Thymus (tissue), 14 donors: ENCODE data around the gene DYDC2. TPM values are rescaled to one million over a fixed set of nuclear protein-coding genes. Genes with fewer than 3 reads are reported as not detected.

Experiments
- DNase-seq, 9 donors: peaks; one replicate each; pipeline ENCODE4 v3.0.0-alpha.2; 2013; ENCODE audit warnings: low spot score in 9 of 9, low read depth in 6 of 9, missing footprints in 1 of 9
- H3K27ac ChIP-seq, 2 donors: one replicate each; pipeline ENCODE4 v1.5.1; 2013; ENCODE audit warnings: control low read depth in 1 of 2, low read depth in 1 of 2, low read length in 1 of 2, mild to moderate bottlenecking in 1 of 2, moderate library complexity in 1 of 2
- H3K27me3 ChIP-seq, 2 donors: one replicate each; pipeline ENCODE4 v1.5.1; 2013; ENCODE audit warnings: low read length in 1 of 2; ENCODE audit not compliant: control insufficient read depth in 2 of 2, insufficient read depth in 1 of 2
- H3K36me3 ChIP-seq, 2 donors: one replicate each; pipeline ENCODE4 v1.5.1; 2013; ENCODE audit warnings: low read length in 1 of 2, mild to moderate bottlenecking in 1 of 2, moderate library complexity in 1 of 2; ENCODE audit not compliant: control insufficient read depth in 2 of 2, insufficient read depth in 2 of 2
- H3K4me1 ChIP-seq, 2 donors: one replicate each; pipeline ENCODE4 v1.5.1; 2013; ENCODE audit warnings: low read length in 2 of 2; ENCODE audit not compliant: control insufficient read depth in 2 of 2, insufficient read depth in 2 of 2
- H3K4me3 ChIP-seq, 2 donors: one replicate each; pipeline ENCODE4 v1.5.1; 2013; ENCODE audit warnings: low read length in 2 of 2, control low read depth in 1 of 2, mild to moderate bottlenecking in 1 of 2
- H3K9me3 ChIP-seq, 2 donors: one replicate each; pipeline ENCODE4 v1.5.1; 2013; ENCODE audit warnings: low read length in 1 of 2, mild to moderate bottlenecking in 1 of 2; ENCODE audit not compliant: control insufficient read depth in 2 of 2, insufficient read depth in 1 of 2
- WGBS: extraction: QIAGEN DNeasy Blood & Tissue Kit; methylation state at CpG from one replicate; pipeline ENCODE4 v1.1.7; 2013; 5-methylcytosine and 5-hydroxymethylcytosine counted together
- long read RNA-seq, 10 donors: transcript quantifications; one replicate each; lab custom pipeline, GENCODE V29; 2026
- polyA plus RNA-seq: library from polyadenylated mRNA; stranded (reverse); fragments of 200-250 nt; gene quantifications from one replicate; pipeline ENCODE4 v1.2.3, GENCODE V29; 2013
- total RNA-seq: library from RNA; stranded (reverse); fragments of 120-200 nt; gene quantifications from one replicate; pipeline ENCODE4 v1.2.4, GENCODE V29; 2013
- donor health status: healthy.

Gene DYDC2
- total RNA-seq (0.05 TPM), polyA plus RNA-seq (0.52 TPM)
- long read RNA-seq, donor 1, result 0 reads
- long read RNA-seq, donor 2, result 0 reads
- long read RNA-seq, donor 3, result 0 reads
- long read RNA-seq, donor 4, result 0 reads
- long read RNA-seq, donor 5, result 0 reads
- long read RNA-seq, donor 6, result 0 reads
- long read RNA-seq, donor 7, result 0 reads
- long read RNA-seq, donor 8, result 0 reads
- long read RNA-seq, donor 9, result 0 reads
- long read RNA-seq, donor 10, result 0 reads

- Histone ChIP-seq H3K27me3 (peaks cover 0 to 15% of the 10 kb centered on the region in 2 donors), H3K4me1 (peaks cover 14 to 19% of the 10 kb centered on the region in 2 donors), H3K27ac (no peak within 1 kb of the TSS), H3K4me3 (peak within 1 kb of the TSS; percentile 40 to 52), H3K36me3 (no peaks in the 10 kb centered on the region), H3K9me3 (peaks cover 0 to 4% of the 10 kb centered on the region in 2 donors)
- WGBS, result 4% methylated on average over 43 of the region's 43 CpGs
- peak; percentile 39 to 93 (median 79) for DNase-seq
These were observed at the start of gene DYDC2, which contains the start of gene DYDC1 for GRCh38 chr10:80356563-80356988. TSS of gene DYDC2 (plus strand) at chr10:80356781. CDS start at chr10:80362444, 5,663 bp downstream. TSS of gene DYDC1 (minus strand) at chr10:80356755. CDS start at chr10:80352601, 4,154 bp downstream.

- no peaks in the 10 kb centered on the region for H3K36me3 ChIP-seq
- no peak overlapping the region for H3K4me3 ChIP-seq
- 79% methylated on average over 5 of the region's 5 CpGs for WGBS
- no peak for DNase-seq
- no peaks in the 10 kb centered on the region for H3K4me1 ChIP-seq
- H3K27ac ChIP-seq, result no peak overlapping the region
- H3K27me3 ChIP-seq, result no peaks in the 10 kb centered on the region
- peaks cover 0 to 9% of the 10 kb centered on the region in 2 donors for H3K9me3 ChIP-seq
These were observed 43.1 kb upstream of the DYDC2 start for GRCh38 chr10:80313523-80313922.

DNA sequence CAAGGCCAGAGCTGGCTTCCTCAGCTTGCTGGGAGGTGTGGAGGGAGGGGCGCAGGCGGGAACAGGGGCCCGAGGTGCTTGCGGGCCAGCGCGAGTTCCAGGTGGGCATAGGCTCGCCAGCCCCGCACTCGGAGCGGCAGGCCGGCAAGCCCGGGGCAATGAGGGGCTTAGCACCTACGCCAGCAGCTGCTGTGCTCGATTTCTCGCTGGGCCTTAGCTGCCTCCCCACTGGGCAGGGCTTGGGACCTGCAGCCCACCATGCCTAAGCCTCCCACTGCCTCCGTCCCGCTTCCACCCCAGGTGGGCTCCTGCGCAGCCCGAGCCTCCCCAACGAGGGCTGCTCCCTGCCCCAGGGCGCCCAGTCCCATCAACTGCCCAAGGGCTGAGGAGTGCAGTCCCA, 41.2 kb upstream of the DYDC2 start:
- Histone ChIP-seq H3K9me3 (peaks cover 0 to 9% of the 10 kb centered on the region in 2 donors), H3K4me1 (no peaks in the 10 kb centered on the region), H3K27me3 (no peaks in the 10 kb centered on the region), H3K36me3 (no peaks in the 10 kb centered on the region), H3K27ac (no peak overlapping the region), H3K4me3 (no peak overlapping the region)
- DNase-seq, result no peak
- WGBS, result 96% methylated on average over 21 of the region's 21 CpGs

GRCh38 chr10:80318742-80319141, 37.8 kb upstream of the DYDC2 start:
- peaks cover 6 to 12% of the 10 kb centered on the region in 2 donors for H3K4me1 ChIP-seq
- H3K9me3 ChIP-seq, result peaks cover 0 to 9% of the 10 kb centered on the region in 2 donors
- no peaks in the 10 kb centered on the region for H3K36me3 ChIP-seq
- no peaks in the 10 kb centered on the region for H3K27me3 ChIP-seq
- DNase-seq, result no peak
- H3K4me3 ChIP-seq, result no peak overlapping the region
- H3K27ac ChIP-seq, result no peak overlapping the region

DNA sequence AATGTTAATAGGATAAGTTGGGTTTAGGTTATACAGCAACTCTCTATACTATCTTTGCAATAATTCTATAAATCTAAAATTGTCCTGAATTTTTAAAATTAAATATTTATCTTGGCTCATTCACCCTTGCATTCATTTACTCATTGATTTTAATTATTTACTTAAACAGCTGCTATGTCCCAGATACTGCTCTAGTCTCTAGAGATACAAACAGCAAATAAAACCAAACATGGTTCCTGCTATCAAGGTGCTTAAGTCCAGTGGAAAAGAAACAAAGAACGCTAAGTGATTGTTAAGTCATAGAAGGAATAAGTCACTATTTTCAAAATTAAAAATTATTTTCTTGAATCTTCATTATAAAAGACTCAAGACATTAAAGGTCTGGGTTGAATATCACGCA, 37.3 kb upstream of the DYDC2 start:
- Histone ChIP-seq H3K27ac (no peak overlapping the region), H3K27me3 (no peaks in the 10 kb centered on the region), H3K9me3 (peaks cover 0 to 9% of the 10 kb centered on the region in 2 donors), H3K4me1 (peaks cover 6 to 12% of the 10 kb centered on the region in 2 donors), H3K36me3 (no peaks in the 10 kb centered on the region), H3K4me3 (no peak overlapping the region)
- DNase-seq, result no peak
- WGBS, result over 99% methylated on average over 2 of the region's 2 CpGs

DNA sequence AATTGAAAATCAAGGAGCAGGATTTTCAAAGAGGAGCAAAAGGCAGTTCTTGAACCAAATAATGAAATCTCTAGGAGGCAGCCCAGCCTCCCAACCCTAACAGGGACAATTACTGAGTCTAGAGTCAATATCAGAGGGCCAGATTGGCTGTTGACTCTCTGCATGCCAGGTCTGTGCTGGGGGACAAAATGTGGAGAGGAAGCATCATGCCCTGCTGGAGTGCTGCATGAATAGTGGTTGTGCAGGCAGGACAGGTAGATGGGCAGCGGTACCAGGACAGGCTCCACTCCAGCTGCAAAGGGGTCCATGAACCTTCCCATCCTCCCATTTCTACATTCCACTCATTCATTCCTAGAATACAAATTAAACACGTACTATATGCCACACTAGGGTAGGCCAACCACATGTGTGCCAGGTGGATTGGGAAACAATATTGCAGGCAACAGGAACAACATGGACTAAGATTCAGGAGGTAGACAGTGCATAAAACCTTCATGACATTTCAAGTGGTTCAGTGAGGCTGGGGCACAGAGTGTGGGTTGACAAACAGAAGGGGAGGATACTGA, 36.8 kb upstream of the DYDC2 start:
- no peak overlapping the region for H3K27ac ChIP-seq
- peaks cover 6 to 12% of the 10 kb centered on the region in 2 donors for H3K4me1 ChIP-seq
- WGBS, result over 99% methylated on average over 2 of the region's 2 CpGs
- no peak for DNase-seq
- H3K9me3 ChIP-seq, result peaks cover 0 to 9% of the 10 kb centered on the region in 2 donors
- no peaks in the 10 kb centered on the region for H3K36me3 ChIP-seq
- no peaks in the 10 kb centered on the region for H3K27me3 ChIP-seq
- no peak overlapping the region for H3K4me3 ChIP-seq

- Histone ChIP-seq H3K27ac (no peak overlapping the region), H3K9me3 (peaks cover 0 to 3% of the 10 kb centered on the region in 2 donors), H3K36me3 (no peaks in the 10 kb centered on the region), H3K27me3 (no peaks in the 10 kb centered on the region), H3K4me3 (no peak overlapping the region), H3K4me1 (peaks cover 6 to 12% of the 10 kb centered on the region in 2 donors)
- no peak for DNase-seq
These were observed 36.2 kb upstream of the DYDC2 start for GRCh38 chr10:80320377-80320776.

DNA sequence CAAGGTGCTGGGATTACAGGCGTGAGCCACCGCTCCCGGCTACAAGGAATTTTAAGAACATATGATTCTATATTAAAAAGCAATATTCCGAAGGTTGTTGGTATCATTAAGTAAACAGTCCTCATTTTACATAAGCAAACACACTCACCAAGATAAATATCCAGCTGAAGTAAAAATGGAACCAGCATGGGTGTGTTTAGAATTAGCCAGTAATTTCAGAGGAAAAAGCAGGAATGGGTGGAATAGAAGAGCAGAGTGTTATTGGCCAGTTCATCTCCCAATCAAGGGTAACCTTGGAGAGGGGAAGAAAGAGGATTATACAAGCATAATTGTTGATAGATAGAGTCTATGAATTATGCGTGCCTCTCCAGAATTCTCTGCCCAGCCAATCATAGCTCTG, 35.4 kb upstream of the DYDC2 start:
- WGBS, result 96% methylated on average over 5 of the region's 5 CpGs
- no peak for DNase-seq
- Histone ChIP-seq H3K4me1 (peaks cover 6 to 12% of the 10 kb centered on the region in 2 donors), H3K9me3 (no peaks in the 10 kb centered on the region), H3K27ac (no peak overlapping the region), H3K27me3 (no peaks in the 10 kb centered on the region), H3K36me3 (no peaks in the 10 kb centered on the region), H3K4me3 (no peak overlapping the region)

GRCh38 chr10:80322158-80322557, 34.4 kb upstream of the DYDC2 start:
- H3K27ac ChIP-seq, result no peak overlapping the region
- no peak for DNase-seq
- no peak overlapping the region for H3K4me3 ChIP-seq
- no peaks in the 10 kb centered on the region for H3K36me3 ChIP-seq
- 98% methylated on average over 2 of the region's 2 CpGs for WGBS
- peaks cover 6 to 12% of the 10 kb centered on the region in 2 donors for H3K4me1 ChIP-seq
- no peaks in the 10 kb centered on the region for H3K9me3 ChIP-seq
- no peaks in the 10 kb centered on the region for H3K27me3 ChIP-seq
